NCI-H128 (cell line): ENCODE results near the gene KIF26B.
"Not testable (repeated sequence)": the region's sequence is repeated elsewhere in the genome, so short reads cannot be mapped to it uniquely, and the experiment has no call there.

Experiments
- DNase-seq: peaks from one replicate; lab custom pipeline; 2025; ENCODE audit not compliant: unreplicated experiment; lab: John Stamatoyannopoulos, UW

KIF26B gene

DNA sequence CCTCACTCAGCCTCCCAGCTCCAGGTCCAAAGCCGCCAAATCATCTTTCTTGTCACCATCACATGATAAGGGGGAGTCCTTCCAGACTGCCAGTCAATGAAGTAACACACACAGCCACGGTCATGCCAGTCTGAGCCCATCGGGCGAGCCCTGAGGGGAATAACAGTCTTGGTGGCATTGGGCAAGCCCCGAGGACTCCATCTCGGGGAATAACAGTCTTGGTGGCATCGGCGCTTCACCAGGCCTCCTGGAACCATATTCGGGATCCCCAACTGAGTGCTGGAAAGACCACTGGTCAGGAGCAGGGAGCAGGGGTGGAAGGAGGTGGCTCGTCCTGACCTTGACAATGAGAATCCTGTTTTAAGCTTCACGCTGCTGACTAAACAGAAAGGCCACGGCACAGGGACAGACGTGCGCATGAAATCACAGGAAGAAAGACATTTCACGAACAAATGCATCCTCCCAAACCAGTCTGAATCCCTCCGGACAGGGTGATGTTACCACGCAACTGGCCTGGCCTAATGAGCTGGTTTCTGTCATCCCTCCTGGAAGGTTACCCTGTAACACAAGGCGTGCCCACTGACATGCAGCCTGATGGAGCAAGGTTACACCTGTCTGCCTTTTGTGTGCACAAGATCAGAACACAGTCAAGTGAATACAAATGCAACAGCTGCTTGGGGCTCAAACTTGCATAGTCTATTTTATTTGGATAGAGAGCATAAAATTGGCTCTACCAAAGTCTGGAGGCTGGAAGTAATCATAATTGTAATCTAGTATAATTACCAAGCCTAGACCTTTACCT is 517.4 kb downstream of the KIF26B start:
- DNase-seq: no peak

DNA sequence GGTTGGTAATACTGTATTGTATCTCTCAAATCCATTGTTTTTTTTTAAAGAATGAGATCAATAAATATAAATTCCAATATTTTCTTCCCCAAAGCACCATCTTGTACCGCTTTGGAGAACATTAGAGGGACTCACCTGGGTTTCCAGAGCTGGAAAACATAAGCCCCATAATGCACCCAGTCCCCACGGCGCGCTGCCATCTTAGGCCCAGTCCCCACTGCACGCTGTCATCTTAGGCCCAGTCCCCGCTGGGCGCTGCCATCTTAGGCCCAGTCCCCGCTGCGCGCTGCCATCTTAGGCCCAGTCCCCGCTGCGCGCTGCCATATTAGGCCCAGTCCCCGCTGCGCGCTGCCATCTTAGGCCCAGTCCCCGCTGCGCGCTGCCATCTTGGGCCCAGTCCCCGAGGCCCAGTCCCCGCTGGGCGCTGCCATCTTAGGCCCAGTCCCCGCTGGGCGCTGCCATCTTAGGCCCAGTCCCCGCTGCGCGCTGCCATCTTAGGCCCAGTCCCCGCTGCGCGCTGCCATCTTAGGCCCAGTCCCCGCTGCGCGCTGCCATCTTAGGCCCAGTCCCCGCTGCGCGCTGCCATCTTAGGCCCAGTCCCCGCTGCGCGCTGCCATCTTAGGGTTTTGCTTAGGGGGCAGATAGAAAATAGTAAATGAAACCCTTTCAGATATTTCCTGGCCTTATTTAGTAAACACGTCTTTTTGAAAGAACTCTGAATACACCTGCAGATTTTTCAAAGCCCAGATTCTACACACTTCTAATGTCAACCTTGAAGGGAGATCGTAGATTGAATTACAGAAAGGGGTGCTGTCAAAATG is 518.3 kb downstream of the KIF26B start:
- DNase-seq: not testable (repeated sequence)

DNA sequence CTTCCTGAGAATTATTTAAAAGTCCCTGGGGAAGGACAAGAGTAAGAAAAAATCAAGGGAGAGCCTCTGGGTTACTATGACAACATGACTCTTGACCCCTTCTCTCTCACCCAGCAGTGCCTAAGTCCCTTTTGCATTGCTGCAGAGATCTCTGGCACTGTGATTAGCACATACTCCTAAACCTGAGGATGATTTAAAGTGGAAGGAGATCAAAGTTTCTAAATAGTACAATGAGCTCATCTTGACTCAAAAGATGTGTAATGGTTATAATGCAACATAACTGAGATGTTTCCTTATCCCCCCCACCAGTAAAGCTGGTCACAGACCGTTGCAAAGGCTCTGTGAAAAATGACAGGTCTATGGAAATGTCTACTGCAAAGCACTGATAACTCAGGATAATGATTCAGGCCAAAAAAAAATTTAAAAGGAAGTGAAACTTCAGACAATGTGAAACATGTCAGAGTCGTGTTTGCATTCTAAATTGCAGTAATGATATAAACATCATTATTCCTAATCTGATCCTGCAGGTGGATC is 519.2 kb downstream of the KIF26B start:
- no peak for DNase-seq

DNA sequence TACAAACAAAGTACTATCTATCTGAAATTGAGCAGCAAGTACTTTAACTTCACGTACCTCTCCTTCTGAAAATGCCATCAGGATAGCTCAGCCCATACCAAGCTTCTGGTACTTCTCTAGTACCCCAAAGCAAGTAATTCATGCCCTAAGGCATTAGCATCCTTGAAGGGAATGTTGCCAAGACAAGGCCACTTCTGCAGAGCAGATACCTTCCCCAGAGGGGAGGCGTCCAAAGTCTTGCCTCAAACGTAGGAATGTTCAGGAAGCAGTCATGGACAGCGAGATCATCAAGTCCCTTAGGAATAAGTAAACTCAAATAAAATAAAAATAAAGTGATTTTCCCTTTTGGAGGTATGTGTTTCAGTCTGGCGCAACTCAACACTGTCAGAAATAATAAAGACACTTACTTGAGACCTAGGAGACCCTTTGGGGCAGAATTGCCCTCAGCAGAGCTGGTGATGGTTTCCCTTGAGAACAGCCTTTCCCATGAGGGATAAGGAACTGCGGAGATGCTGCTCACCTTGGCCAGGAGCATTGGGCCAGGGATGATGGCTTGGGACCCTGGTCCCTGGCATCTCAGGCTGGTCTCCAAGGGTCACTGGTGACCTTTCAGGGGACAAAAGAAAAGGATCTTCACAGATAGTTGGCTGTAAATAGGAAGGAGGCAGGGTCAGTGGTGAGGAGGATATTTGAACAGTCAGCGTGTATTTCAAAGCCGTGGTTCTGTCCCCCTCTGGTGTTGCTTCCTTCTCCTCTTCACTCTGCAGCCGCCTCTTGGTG is 522.9 kb downstream of the KIF26B start:
- no peak for DNase-seq

DNA sequence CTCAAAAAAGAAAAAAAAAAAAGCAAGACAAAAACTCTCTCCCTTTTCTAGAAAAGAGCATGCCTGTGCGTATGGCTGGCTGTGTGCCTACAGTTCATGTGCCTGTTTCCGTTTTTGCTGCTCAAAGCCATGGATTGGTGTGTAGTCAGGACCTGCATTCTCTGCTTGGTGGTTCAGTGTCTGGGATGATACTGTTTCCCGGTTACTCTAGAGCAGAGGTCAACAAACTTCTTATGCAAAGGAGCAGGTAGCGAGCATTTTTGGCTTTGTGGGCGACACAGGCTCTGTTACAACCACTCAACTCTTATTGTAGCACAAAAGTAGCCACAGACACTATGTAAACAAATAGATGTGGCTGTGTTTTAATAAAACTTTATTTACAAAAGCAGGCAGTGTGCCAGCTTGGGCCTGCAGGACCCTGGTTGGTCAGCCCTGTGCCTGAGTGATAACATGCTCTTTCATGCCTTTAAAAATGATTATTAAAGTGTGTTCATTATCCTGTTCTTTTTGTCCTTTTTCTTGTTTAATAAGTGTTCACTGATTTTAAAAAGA is 524.2 kb downstream of the KIF26B start:
- DNase-seq: no peak

DNA sequence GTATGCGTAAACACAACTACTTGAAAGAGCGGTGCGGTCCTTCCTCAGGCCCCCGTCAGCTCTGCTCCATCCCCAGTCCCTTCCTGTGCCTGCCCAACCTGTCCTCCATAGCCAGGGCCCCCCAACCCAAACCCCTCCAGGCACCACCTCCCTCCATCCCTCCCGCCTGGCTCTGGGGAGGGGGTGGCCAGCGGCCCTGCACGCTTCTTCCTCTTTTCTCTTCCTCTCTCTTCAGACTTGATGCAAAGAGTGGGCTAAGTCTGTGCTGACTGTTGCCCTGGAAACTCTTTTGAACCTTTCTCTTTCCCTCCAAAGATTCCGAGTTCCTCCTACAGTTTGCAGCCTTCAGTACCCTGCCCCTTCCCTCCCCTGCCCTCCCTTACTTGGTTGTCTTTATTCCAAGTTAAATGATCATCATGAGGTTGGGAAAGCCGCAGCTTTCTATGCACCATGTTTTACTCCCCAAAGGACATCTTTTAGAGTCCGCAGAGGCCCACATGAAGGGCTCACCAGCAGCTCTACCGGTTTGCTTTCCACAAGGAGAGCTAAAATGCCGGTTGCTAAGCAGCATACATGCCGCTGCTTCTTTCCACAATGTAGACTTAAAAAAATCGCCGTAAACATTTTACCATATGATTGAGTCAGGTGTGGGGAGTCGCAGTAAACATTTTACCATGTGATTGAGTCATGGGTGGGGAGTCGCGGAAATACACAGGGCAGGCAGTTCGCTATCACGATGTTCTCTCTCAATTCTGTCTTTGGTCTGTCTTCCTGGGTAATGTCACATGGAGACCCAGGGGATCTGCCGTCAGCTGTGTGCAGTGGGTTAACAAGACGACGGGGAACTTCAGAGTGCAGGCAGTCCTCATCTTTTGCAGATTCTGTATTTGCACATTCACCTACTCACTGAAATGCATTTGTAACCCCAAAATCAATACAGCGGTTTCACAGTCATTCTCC is 525.3 kb downstream of the KIF26B start:
- no peak for DNase-seq

DNA sequence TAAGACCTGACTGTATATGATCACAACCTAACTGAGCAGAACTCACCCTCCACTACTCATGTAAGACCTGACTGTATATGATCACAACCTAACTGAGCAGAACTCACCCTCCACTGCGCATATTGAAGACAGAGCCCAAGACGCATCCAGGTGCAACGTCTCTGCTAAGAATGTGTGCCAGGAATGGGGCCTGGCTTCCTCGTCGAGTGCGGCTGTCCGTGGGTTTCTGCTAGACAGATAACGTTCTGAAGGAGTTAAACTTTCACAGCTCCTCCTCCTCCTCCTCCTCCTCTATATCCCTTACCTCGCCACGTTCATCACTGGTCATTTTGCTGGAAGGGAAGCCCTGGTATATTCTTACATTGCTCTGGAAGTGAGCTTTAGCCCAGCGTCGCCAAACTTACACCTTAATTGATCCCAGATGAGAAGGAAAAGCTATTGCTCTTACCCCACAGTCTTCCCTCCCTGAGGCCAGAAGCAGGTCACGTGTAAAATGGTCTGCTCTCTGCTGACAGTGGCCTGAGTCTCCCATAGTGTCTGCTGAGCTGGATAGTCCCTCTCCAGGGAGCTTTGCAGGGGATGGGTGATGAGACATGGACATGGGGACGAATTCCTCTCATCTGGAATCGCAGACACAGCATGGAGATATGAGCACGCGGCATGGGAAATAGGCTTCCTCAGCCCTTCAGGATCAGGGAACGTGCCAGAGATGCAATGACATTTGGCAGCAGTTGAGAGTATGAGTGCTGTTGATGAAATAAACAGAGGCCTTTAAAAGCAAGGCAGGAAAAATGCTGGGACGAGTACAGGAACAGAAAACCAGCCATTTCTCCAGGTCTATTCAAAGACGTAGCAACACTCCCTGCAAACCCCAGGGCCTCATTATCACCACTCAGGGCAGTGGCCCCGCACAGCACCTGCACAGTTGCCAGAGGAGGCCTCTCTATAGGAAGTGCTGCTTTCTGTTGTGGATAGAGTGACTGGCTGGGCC is 528.1 kb downstream of the KIF26B start:
- DNase-seq: no peak

GRCh38 chr1:245683676-245684075 is 528.9 kb downstream of the KIF26B start:
- no peak for DNase-seq

DNA sequence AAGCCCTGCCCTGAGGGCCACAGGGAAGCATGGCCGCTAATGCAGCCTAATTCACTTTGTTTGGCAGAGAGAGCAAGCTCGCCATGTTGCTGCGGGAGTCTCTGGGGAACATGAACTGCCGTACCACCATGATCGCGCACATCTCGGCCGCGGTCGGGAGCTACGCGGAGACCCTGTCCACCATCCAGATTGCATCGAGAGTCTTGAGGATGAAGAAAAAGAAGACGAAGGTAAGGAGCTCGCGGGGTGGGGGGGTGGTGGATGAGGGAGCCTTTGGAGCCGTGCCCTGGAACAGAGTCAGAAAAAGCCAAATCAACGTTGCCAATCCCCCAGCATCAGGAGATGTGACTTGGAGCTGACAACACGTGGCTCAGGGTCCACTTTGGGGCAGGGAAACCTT is 529.4 kb downstream of the KIF26B start:
- DNase-seq: no peak

- no peak for DNase-seq
Observed at GRCh38 chr1:245684571-245684970, 529.8 kb downstream of the KIF26B start.

- no peak for DNase-seq
Observed at GRCh38 chr1:245685111-245685810, 530.5 kb downstream of the KIF26B start.

DNA sequence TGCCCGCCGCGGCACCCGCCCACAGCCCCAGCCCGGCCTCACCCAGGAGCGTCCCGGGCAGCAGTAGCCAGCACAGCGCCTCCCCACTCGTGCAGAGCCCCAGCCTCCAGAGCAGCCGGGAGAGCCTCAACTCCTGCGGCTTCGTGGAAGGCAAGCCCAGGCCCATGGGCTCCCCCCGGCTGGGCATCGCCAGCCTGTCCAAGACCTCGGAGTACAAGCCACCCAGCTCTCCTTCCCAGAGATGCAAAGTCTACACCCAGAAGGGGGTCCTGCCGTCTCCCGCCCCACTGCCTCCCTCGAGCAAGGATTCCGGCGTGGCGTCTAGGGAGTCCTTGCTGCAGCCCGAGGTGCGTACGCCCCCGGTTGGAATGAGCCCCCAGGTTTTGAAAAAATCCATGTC is 531.2 kb downstream of the KIF26B start:
- DNase-seq: no peak

DNA sequence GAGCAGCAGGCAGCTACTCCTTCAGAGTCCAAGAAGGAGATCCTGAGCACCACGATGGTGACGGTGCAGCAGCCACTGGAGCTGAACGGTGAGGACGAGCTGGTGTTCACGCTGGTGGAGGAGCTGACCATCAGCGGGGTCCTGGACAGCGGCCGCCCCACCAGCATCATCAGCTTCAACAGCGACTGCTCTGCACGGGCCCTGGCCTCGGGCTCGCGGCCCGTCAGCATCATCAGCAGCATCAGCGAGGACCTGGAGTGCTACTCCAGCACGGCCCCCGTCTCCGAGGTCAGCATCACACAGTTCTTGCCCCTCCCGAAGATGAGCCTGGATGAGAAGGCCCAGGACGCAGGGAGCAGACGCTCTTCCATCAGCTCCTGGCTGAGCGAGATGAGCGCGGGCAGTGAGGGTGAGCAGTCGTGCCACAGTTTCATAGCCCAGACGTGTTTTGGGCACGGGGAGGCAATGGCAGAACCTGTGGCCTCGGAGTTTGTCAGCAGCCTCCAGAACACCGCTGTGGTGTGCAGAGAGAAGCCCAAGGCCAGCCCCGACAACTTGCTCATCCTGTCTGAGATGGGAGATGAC is 531.8 kb downstream of the KIF26B start:
- DNase-seq: no peak

DNA sequence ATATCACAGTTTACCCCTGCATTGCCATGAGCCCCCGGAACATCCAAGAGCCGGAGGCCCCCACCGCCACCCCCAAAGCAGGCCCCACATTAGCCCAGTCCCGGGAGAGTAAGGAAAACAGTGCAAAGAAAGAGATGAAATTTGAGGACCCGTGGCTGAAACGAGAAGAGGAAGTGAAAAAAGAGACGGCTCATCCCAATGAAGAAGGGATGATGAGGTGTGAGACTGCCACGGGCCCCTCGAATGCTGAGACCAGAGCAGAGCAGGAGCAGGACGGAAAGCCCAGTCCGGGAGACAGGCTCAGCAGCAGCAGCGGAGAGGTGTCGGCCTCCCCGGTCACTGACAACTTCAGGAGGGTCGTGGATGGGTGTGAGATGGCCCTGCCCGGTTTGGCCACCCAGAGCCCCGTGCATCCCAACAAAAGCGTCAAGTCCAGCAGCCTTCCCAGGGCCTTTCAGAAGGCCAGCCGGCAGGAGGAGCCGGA is 532.4 kb downstream of the KIF26B start:
- DNase-seq: no peak

- DNase-seq: no peak
Observed at GRCh38 chr1:245687636-245688535, 533.1 kb downstream of the KIF26B start.
